T47D (cell line): ENCODE measurements around the gene AMMECR1.

Experiments
- DNase-seq, 2 experiments: peaks; one replicate each; pipeline versions ENCODE4 v3.0.0 to v3.0.0-alpha.2; 2011 to 2012; ENCODE audit warnings: low read depth in 1 of 2, low spot score in 1 of 2
- JUND ChIP-seq: IDR thresholded peaks from 2 replicates; pipeline ENCODE4 v1.6.1; 2012; ENCODE audit warnings: low read depth
- in situ Hi-C: cut with HindIII; loops from 2 replicates; pipeline ENCODE4 v1.10.0; 2016; ENCODE audit warnings: low sequenced_read_pairs, low pct_unique_long_range_greater_than_20kb

The AMMECR1 gene

DNA sequence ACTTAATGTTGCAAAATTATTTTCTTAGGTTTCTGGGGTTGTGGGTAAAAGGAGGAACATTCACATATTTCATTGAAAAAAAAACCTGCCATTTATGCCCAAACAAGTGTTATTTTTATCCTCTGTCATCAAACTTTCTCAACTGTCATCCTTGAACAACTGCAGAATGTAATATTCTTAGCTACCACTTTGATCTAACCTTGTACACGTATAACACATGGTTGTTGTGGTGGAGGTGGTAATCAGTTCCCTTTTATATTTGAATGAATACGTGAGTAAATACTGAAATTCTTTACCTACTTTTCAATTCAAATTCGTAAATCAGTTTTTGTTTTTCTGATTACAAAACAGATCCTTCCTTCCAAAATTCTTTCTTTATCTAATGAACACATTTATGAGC lies 3.8 kb upstream of the AMMECR1 start:
- no peak for DNase-seq
- TF ChIP-seq JUND, result no peak
- in situ Hi-C loops, result no loop called here

DNA sequence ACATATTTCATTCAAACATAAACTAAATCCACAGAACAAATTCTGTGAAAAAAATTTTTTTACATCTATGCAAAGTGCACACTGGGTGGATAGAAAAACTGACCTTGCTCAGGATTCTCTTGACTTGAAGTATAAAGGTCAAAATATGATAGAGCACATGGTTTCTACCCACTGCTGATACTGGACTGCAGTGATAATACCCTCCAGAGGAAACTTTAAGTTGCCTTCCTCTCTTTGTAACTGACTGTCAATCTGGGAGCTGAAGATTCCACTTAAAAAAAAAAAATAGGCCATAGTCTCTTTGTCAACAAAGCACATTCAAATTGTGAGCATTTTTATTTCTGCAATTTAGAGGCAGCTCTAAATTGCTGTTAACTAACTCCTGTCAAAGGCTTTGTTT lies 3.2 kb upstream of the AMMECR1 start:
- in situ Hi-C loops, result no loop called here
- no peak for TF ChIP-seq JUND
- DNase-seq, result no peak

GRCh38 chrX:110320381-110320987 lies 2.6 kb upstream of the AMMECR1 start:
- in situ Hi-C loops, result no loop called here
- no peak for TF ChIP-seq JUND
- no peak for DNase-seq

DNA sequence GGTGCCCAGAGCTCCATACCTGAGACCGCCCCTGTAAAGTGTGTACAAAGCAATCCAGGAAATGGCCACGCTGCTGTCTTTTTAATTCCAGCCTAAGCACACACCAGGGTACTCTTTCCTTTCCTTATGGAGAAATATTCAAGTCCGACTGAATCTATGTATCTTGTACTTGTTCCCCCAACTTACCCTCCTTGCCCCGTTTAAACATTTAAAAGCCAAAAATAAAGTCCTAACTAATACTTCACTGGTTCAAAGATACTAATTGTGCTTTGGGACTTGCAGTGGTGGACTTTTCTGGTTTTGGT lies 731 bp upstream of the AMMECR1 start:
- in situ Hi-C loops, result no loop called here
- no peak for TF ChIP-seq JUND
- DNase-seq, result peak; percentile 1 to 35

GRCh38 chrX:110317061-110317819 lies 645 bp downstream of the AMMECR1 start:
- DNase-seq, result peak in 1 of 2 experiments; percentile 1
- no peak for TF ChIP-seq JUND
- in situ Hi-C loops, result no loop called here

DNA sequence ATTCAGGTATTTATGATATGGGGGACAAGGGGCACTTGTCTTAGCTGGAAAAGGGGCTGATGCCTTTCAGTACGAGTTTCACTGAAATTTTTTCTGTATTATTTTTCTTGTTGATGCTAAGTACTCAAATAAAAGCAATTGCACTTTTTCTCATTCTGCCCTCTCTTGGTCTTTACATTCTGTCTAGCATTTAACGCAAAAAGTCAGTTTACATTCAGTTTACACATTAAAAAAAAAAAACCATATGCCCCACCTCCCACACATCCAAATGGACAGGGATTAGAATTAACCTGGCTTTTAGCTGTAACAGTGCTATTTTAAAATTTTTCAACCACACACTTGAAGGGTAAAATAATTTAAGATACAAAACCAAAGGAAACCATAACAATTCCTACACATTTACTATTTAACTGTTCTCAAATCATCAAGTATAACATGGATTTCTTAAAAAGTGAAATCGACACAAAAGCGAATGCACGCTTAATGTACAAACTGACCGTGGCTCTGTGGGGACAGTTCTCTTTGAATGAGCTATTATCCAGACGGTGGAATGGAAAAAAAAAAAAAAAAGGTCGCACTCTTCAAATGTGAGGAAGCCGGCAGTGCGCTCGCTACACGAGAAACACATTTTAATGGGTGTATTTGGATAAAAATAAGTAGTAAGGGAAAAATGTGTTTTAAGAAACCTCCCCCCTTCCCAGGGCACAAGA lies 1.4 kb downstream of the AMMECR1 start:
- in situ Hi-C loops, result no loop called here
- TF ChIP-seq JUND, result no peak
- DNase-seq, result no peak

DNA sequence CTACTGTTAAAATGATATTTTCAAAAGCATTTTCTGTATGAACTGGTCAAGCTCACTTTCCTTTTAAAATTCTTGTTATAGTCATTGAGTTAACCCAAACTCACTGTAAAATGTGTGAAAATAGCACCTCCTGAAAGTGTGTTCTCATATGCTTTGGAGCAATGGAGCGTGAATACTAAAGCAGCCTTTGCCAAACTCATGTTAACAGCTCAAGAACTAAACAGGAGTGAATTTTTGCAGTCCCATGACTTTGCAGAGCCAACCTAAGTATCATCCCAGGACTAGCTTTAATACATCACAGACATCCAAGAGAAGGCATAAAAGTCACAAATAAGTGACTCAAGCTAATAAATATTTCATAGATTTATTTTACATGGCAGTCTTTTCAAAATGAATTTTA lies 2.3 kb downstream of the AMMECR1 start:
- in situ Hi-C loops, result no loop called here
- no peak for TF ChIP-seq JUND
- no peak for DNase-seq

DNA sequence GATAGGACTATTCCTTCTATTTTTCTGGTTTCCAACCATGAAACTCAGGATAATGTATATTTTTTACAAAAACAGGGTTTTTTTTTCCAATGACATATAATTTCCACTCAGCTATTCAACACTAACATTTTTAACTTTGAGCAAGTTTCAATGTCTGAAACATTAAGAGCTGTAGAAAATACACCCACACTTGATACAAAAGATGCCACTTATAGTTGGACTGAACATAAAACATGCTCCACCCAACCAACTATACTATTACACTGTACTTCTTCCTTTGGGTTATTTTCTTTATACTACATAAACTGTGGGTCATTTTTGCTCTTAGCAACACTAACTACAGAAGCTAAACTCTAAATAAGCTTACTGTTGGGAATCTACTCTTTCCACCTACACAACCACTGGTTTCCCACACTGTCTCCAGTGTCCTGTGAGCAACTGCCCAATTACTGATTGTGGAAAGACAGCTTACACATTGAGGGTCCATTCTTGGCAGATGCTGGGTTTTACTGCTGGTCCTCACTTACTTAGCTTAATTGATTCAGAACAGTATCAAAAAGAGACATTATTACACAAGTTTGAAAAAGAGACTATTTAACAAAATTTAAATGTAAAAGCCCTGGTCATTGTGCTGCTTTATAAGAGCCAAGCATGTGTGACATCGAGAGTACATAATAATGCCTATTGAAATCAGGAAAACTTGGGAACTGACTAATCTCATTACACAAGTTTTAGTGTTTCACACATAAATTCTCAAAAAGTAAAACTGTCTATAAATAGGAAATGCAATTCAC lies 6.3 kb downstream of the AMMECR1 start:
- in situ Hi-C loops, result no loop called here
- no peak for DNase-seq
- no peak for TF ChIP-seq JUND

GRCh38 chrX:110310896-110311295 lies 7.0 kb downstream of the AMMECR1 start:
- in situ Hi-C loops, result no loop called here
- TF ChIP-seq JUND, result no peak
- no peak for DNase-seq

DNA sequence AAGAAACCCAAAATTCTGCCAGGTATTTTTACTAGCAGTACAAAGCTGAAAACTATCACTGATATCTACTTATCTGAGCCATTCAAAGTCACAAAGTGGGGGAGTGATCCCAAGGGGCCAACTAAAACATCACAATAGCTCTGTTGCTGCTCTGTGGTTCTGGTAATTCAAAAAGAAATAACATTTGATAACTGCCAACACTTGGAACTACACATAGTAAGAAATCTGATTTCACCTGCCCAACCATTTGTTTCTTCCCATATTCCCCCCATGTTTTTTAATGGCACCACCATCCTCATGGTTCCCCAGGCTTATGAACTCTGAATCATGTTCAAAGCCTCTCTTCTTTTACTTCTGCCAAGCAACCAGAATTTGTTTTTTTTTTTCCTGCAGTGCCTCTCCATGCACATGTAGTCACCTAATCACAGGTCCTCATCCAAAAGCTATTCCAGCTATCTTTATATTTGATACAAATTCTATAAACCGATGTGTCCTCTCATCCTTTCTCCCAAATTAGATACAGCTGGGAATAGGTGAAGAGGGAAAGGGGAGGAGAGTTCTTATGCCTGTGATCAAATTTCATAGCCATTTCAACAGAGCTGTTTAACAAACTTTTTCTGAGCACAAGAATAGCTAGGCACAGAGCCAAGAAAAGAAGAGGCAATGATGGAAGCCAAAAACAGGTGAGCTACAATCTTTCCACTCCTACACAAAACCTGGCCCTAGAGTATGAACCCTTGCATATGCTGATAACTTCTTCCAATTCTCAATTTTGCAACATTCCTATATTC lies 7.7 kb downstream of the AMMECR1 start:
- no peak for TF ChIP-seq JUND
- in situ Hi-C loops, result no loop called here
- no peak for DNase-seq

- no peak for TF ChIP-seq JUND
- in situ Hi-C loops, result no loop called here
- no peak for DNase-seq
Observed at GRCh38 chrX:110308220-110308619, 9.7 kb downstream of the AMMECR1 start.

DNA sequence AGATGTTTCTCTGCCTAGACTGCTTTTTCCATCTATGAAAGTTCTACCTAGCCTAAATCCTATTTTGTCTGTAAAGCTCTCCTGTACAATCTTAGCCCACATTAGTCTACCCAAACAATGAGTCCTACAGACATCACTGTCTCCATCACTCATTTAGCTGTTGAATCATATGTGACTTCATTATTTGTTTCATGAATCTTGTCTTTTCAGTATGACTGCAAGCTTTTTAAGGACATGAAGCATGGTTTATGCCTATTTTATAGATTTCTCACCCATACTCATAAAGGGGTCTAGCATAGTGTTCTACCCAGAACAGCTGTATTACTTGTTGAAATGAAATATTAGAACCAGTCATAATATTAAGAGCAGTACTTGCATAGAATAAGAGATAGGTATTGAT lies 13.0 kb downstream of the AMMECR1 start:
- TF ChIP-seq JUND, result no peak
- in situ Hi-C loops, result no loop called here
- no peak for DNase-seq
